Activated naive CD8-positive, alpha-beta T cell (primary cell): ENCODE results near the gene NHLRC2.
A peak's percentile ranks its signal among the peaks of the same experiment; 100 is the strongest.

Experiments
- H3K27ac Mint-ChIP-seq: one replicate; pipeline ENCODE4 v1.8.0; 2021; ENCODE audit warnings: mixed read lengths
- H3K27me3 Mint-ChIP-seq: one replicate; pipeline ENCODE4 v1.8.0; 2021; ENCODE audit warnings: mixed read lengths
- H3K36me3 Mint-ChIP-seq: one replicate; pipeline ENCODE4 v1.8.0; 2021; ENCODE audit warnings: mixed read lengths
- H3K4me1 Mint-ChIP-seq: one replicate; pipeline ENCODE4 v1.8.0; 2021; ENCODE audit warnings: low read depth, mixed read lengths
- H3K4me3 Mint-ChIP-seq: one replicate; pipeline ENCODE4 v1.8.0; 2021; ENCODE audit warnings: mild to moderate bottlenecking, mixed read lengths
- H3K9me3 Mint-ChIP-seq: one replicate; pipeline ENCODE4 v1.8.0; 2021; ENCODE audit warnings: low read depth, mixed read lengths

Gene NHLRC2

GRCh38 chr10:113954409-113954808, 99.9 kb downstream of the NHLRC2 start:
- H3K36me3 Mint-ChIP-seq: peaks cover 3% of the 10 kb centered on the region
- peaks cover 15% of the 10 kb centered on the region for H3K4me1 Mint-ChIP-seq
- H3K27me3 Mint-ChIP-seq: peaks cover 20% of the 10 kb centered on the region
- H3K9me3 Mint-ChIP-seq: no peaks in the 10 kb centered on the region
- H3K4me3 Mint-ChIP-seq: no peak overlapping the region
- H3K27ac Mint-ChIP-seq: no peak overlapping the region

- no peak overlapping the region for H3K27ac Mint-ChIP-seq
- peaks cover 39% of the 10 kb centered on the region for H3K4me1 Mint-ChIP-seq
- no peak overlapping the region for H3K4me3 Mint-ChIP-seq
- peaks cover 6% of the 10 kb centered on the region for H3K36me3 Mint-ChIP-seq
- H3K27me3 Mint-ChIP-seq: peaks cover 14% of the 10 kb centered on the region
- no peaks in the 10 kb centered on the region for H3K9me3 Mint-ChIP-seq
Measured at GRCh38 chr10:113957013-113957412, 102.6 kb downstream of the NHLRC2 start.

GRCh38 chr10:113958631-113959382, 104.3 kb downstream of the NHLRC2 start:
- Mint-ChIP-seq H3K4me1 (peaks cover 50% of the 10 kb centered on the region), H3K27me3 (peaks cover 14% of the 10 kb centered on the region), H3K9me3 (no peaks in the 10 kb centered on the region), H3K4me3 (no peak overlapping the region), H3K36me3 (peaks cover 8% of the 10 kb centered on the region), H3K27ac (no peak overlapping the region)

GRCh38 chr10:113959383-113959760, 104.9 kb downstream of the NHLRC2 start:
- Mint-ChIP-seq H3K4me3 (no peak overlapping the region), H3K9me3 (no peaks in the 10 kb centered on the region), H3K27me3 (peaks cover 12% of the 10 kb centered on the region), H3K27ac (no peak overlapping the region), H3K4me1 (peaks cover 50% of the 10 kb centered on the region), H3K36me3 (peaks cover 7% of the 10 kb centered on the region)

- Mint-ChIP-seq H3K27me3 (peaks cover 8% of the 10 kb centered on the region), H3K27ac (no peak overlapping the region), H3K4me3 (peak overlapping the region; percentile 63), H3K9me3 (no peaks in the 10 kb centered on the region), H3K4me1 (peaks cover 50% of the 10 kb centered on the region), H3K36me3 (peaks cover 5% of the 10 kb centered on the region)
Measured at GRCh38 chr10:113960617-113961181, 106.2 kb downstream of the NHLRC2 start.

- H3K9me3 Mint-ChIP-seq: no peaks in the 10 kb centered on the region
- peak overlapping the region; percentile 63 for H3K4me3 Mint-ChIP-seq
- peaks cover 50% of the 10 kb centered on the region for H3K4me1 Mint-ChIP-seq
Measured at GRCh38 chr10:113961182-113962031, 106.9 kb downstream of the NHLRC2 start.

GRCh38 chr10:113965077-113965476, 110.6 kb downstream of the NHLRC2 start:
- Mint-ChIP-seq H3K36me3 (peaks cover 17% of the 10 kb centered on the region), H3K4me1 (peaks cover 32% of the 10 kb centered on the region), H3K27ac (no peak overlapping the region), H3K9me3 (no peaks in the 10 kb centered on the region), H3K27me3 (peaks cover 11% of the 10 kb centered on the region), H3K4me3 (no peak overlapping the region)

More at GRCh38 chr10:113961182-113962031, 106.9 kb downstream of the NHLRC2 start:
- Mint-ChIP-seq H3K27ac (peak overlapping the region; percentile 30), H3K36me3 (peaks cover 5% of the 10 kb centered on the region), H3K27me3 (peaks cover 8% of the 10 kb centered on the region)

GRCh38 chr10:113965683-113966082, 111.2 kb downstream of the NHLRC2 start:
- Mint-ChIP-seq H3K9me3 (no peaks in the 10 kb centered on the region), H3K4me1 (peaks cover 26% of the 10 kb centered on the region), H3K27me3 (peaks cover 12% of the 10 kb centered on the region), H3K27ac (no peak overlapping the region), H3K4me3 (no peak overlapping the region), H3K36me3 (peaks cover 17% of the 10 kb centered on the region)
